Liver (tissue), 3 donors: ENCODE measurements around the gene F2RL3.

Experiments
- ATF3 ChIP-seq: IDR thresholded peaks from 2 replicates; pipeline ENCODE4 v1.6.1; 2016; ENCODE audit warnings: antibody characterized with exemption
- CTCF ChIP-seq: fragments of 150-350 bp; IDR thresholded peaks from 2 replicates; pipeline ENCODE4 v1.5.1; 2017; ENCODE audit warnings: improper control_type of control experiment, low read depth, low read length; ENCODE audit not compliant: missing input control
- EGR1 ChIP-seq, 2 donors: IDR thresholded peaks; 2 replicates each; pipeline ENCODE4 v1.6.1; 2016 to 2018; ENCODE audit warnings: antibody characterized with exemption in 2 of 2, low read depth in 2 of 2
- FOXA2 ChIP-seq: IDR thresholded peaks from 2 replicates; pipeline ENCODE4 v1.6.1; 2016; ENCODE audit warnings: antibody characterized with exemption
- GABPA ChIP-seq, 2 donors: IDR thresholded peaks in 1 of 2; conservative IDR thresholded peaks in 1 of 2; 2 replicates each; pipeline ENCODE4 v1.6.1; 2016; ENCODE audit warnings: antibody characterized with exemption in 2 of 2, mild to moderate bottlenecking in 1 of 2, moderate library complexity in 1 of 2
- HNF4A ChIP-seq, 2 donors: conservative IDR thresholded peaks; 2 replicates each; pipeline ENCODE4 v1.6.1; 2016; ENCODE audit warnings: antibody characterized with exemption in 2 of 2, mild to moderate bottlenecking in 2 of 2
- JUND ChIP-seq, 2 donors: IDR thresholded peaks; 2 replicates each; pipeline ENCODE4 v1.6.1; 2016; ENCODE audit warnings: antibody characterized with exemption in 2 of 2
- RAD21 ChIP-seq, 2 donors: IDR thresholded peaks; 2 replicates each; pipeline ENCODE4 v1.6.1; 2016; ENCODE audit warnings: antibody characterized with exemption in 2 of 2, mild to moderate bottlenecking in 2 of 2
- REST ChIP-seq: IDR thresholded peaks from 2 replicates; pipeline ENCODE4 v1.6.1; 2016; ENCODE audit warnings: antibody characterized with exemption, mild to moderate bottlenecking
- TAF1 ChIP-seq: conservative IDR thresholded peaks from 2 replicates; pipeline ENCODE4 v1.6.1; 2016; ENCODE audit warnings: antibody characterized with exemption, mild to moderate bottlenecking
- YY1 ChIP-seq: IDR thresholded peaks from 2 replicates; pipeline ENCODE4 v1.6.1; 2016; ENCODE audit warnings: antibody characterized with exemption, mild to moderate bottlenecking
- ZBTB33 ChIP-seq: IDR thresholded peaks from 2 replicates; pipeline ENCODE4 v1.6.1; 2016; ENCODE audit warnings: antibody characterized with exemption
- donor health status: healthy.
- donor health status: healthy.

GRCh38 chr19:16862826-16863415, 25.9 kb upstream of the F2RL3 start:
- TF ChIP-seq CTCF (no peak), TAF1 (no peak), EGR1 (IDR thresholded peaks at IDR 0.05; ENCODE audit: low read depth in 2 of 2) (no peak), REST (no peak), JUND (IDR thresholded peaks at IDR 0.05) (no peak), HNF4A (conservative IDR thresholded peaks at IDR 0.05) (no peak), YY1 (no peak), GABPA (IDR thresholded peaks at IDR 0.05 in 1 of 2, conservative IDR thresholded peaks at IDR 0.05 in 1 of 2) (no peak), FOXA2 (no peak), ATF3 (no peak), RAD21 (IDR thresholded peaks at IDR 0.05) (no peak), ZBTB33 (no peak)
